GM19468 (cell line): ENCODE measurements around the gene GPER1.
"Not testable (repeated sequence)": the region's sequence is repeated elsewhere in the genome, so short reads cannot be mapped to it uniquely, and the experiment has no call there.

Experiments used
- ATAC-seq: cut with Tn5 transposase; IDR thresholded peaks from one replicate; pipeline ENCODE4 v1.9.1; 2021; ENCODE audit warnings: mild to moderate bottlenecking, moderate library complexity, moderate number of reproducible peaks; ENCODE audit not compliant: unreplicated experiment; ENCODE audit errors: extremely low read depth

The GPER1 gene

GRCh38 chr7:1114505-1114904 lies 26.6 kb downstream of the GPER1 start:
- ATAC-seq, result no peak

- not testable (repeated sequence) for ATAC-seq
Observed at GRCh38 chr7:1115171-1116045, 27.5 kb downstream of the GPER1 start.

- not testable (repeated sequence) for ATAC-seq
Observed at GRCh38 chr7:1116383-1117008, 28.6 kb downstream of the GPER1 start.

GRCh38 chr7:1117321-1117928 lies 29.5 kb downstream of the GPER1 start:
- no peak for ATAC-seq

- no peak for ATAC-seq
Observed at GRCh38 chr7:1119201-1119600, 31.3 kb downstream of the GPER1 start.

- no peak for ATAC-seq
Observed at GRCh38 chr7:1120791-1121190, 32.9 kb downstream of the GPER1 start.

GRCh38 chr7:1121476-1121875 lies 33.6 kb downstream of the GPER1 start:
- no peak for ATAC-seq

GRCh38 chr7:1121886-1122831 lies 34.2 kb downstream of the GPER1 start:
- ATAC-seq, result no peak

GRCh38 chr7:1122832-1123501 lies 35.1 kb downstream of the GPER1 start:
- ATAC-seq, result no peak

GRCh38 chr7:1123715-1124114 lies 35.8 kb downstream of the GPER1 start:
- no peak for ATAC-seq

- ATAC-seq, result no peak
Observed at GRCh38 chr7:1124164-1124563, 36.3 kb downstream of the GPER1 start.

GRCh38 chr7:1124816-1125602 lies 37.1 kb downstream of the GPER1 start:
- ATAC-seq, result no peak

- no peak for ATAC-seq
Observed at GRCh38 chr7:1125603-1125969, 37.7 kb downstream of the GPER1 start.

- ATAC-seq, result no peak
Observed at GRCh38 chr7:1127001-1127400, 39.1 kb downstream of the GPER1 start.

GRCh38 chr7:1129431-1129830 lies 41.5 kb downstream of the GPER1 start:
- no peak for ATAC-seq

GRCh38 chr7:1130021-1130990 lies 42.4 kb downstream of the GPER1 start:
- no peak for ATAC-seq

- ATAC-seq, result no peak
Observed at GRCh38 chr7:1131471-1132265, 43.8 kb downstream of the GPER1 start.
